Trophoblast cell (in vitro differentiated cells and primary cell): ENCODE results near the gene GPR25.

ENCODE experiments used
- DNase-seq, 2 donors: peaks; one replicate each; pipeline ENCODE4 v3.0.0-alpha.2; 2016
- H2AFZ ChIP-seq: 2 replicates; pipeline ENCODE4 v1.6.1; 2013; ENCODE audit warnings: low read length, moderate library complexity, mild to moderate bottlenecking; ENCODE audit not compliant: insufficient read depth, poor library complexity
- H2AK5ac ChIP-seq: 2 replicates; pipeline ENCODE4 v1.6.1; 2013; ENCODE audit warnings: mild to moderate bottlenecking, low read length
- H2BK120ac ChIP-seq: 2 replicates; pipeline ENCODE4 v1.6.1; 2013; ENCODE audit warnings: low read length, mild to moderate bottlenecking, moderate library complexity; ENCODE audit not compliant: insufficient read depth, poor library complexity
- H2BK12ac ChIP-seq: 2 replicates; pipeline ENCODE4 v1.6.1; 2013; ENCODE audit warnings: mild to moderate bottlenecking, low read length, moderate library complexity
- H2BK5ac ChIP-seq: 2 replicates; pipeline ENCODE4 v1.6.1; 2013; ENCODE audit warnings: low read length, low read depth, moderate library complexity, mild to moderate bottlenecking; ENCODE audit not compliant: poor library complexity
- H3K14ac ChIP-seq: 2 replicates; pipeline ENCODE4 v1.6.1; 2013; ENCODE audit warnings: mild to moderate bottlenecking, low read length
- H3K18ac ChIP-seq: 2 replicates; pipeline ENCODE4 v1.6.1; 2013; ENCODE audit warnings: mild to moderate bottlenecking, low read length
- H3K23ac ChIP-seq: 2 replicates; pipeline ENCODE4 v1.6.1; 2013; ENCODE audit warnings: low read length
- H3K27ac ChIP-seq: 2 replicates; pipeline ENCODE4 v1.5.1; 2013; ENCODE audit warnings: low read depth, mild to moderate bottlenecking, inconsistent platforms, low read length, moderate library complexity
- H3K27me3 ChIP-seq: 2 replicates; pipeline ENCODE4 v1.6.1; 2013; ENCODE audit warnings: inconsistent platforms, mild to moderate bottlenecking, low read length, moderate library complexity; ENCODE audit not compliant: insufficient read depth
- H3K36me3 ChIP-seq, 2 experiments: 1 replicate in 1 of 2; 2 replicates in 1 of 2; pipeline ENCODE4 v1.6.1; 2013; ENCODE audit warnings: low read length in 2 of 2, mild to moderate bottlenecking in 2 of 2, moderate library complexity in 1 of 2; ENCODE audit not compliant: insufficient read depth in 2 of 2, control insufficient read depth in 1 of 2
- H3K4ac ChIP-seq: 2 replicates; pipeline ENCODE4 v1.6.1; 2013; ENCODE audit warnings: low read depth, mild to moderate bottlenecking, low read length, moderate library complexity
- H3K4me1 ChIP-seq, 2 experiments: 1 replicate in 1 of 2; 2 replicates in 1 of 2; pipeline ENCODE4 v1.6.1; 2013; ENCODE audit warnings: low read length in 2 of 2, mild to moderate bottlenecking in 2 of 2, moderate library complexity in 1 of 2; ENCODE audit not compliant: insufficient read depth in 2 of 2, control insufficient read depth in 1 of 2
- H3K4me2 ChIP-seq: 2 replicates; pipeline ENCODE4 v1.6.1; 2013; ENCODE audit warnings: inconsistent platforms, mild to moderate bottlenecking, low read length, moderate library complexity
- H3K4me3 ChIP-seq: 2 replicates; pipeline ENCODE4 v1.5.1; 2013; ENCODE audit warnings: mild to moderate bottlenecking, low read depth, low read length, inconsistent platforms
- H3K79me1 ChIP-seq: one replicate; pipeline ENCODE4 v1.6.1; 2013; ENCODE audit warnings: low read length
- H3K79me2 ChIP-seq: 2 replicates; pipeline ENCODE4 v1.6.1; 2013; ENCODE audit warnings: low read length, mild to moderate bottlenecking; ENCODE audit not compliant: control insufficient read depth, insufficient read depth, poor library complexity
- H3K9ac ChIP-seq: 2 replicates; pipeline ENCODE4 v1.6.1; 2013; ENCODE audit warnings: mild to moderate bottlenecking, low read length
- H3K9me3 ChIP-seq: 2 replicates; pipeline ENCODE4 v1.6.1; 2013; ENCODE audit warnings: low read depth, mild to moderate bottlenecking, control low read depth, inconsistent platforms, low read length; ENCODE audit not compliant: insufficient read depth
- H4K12ac ChIP-seq: 2 replicates; pipeline ENCODE4 v1.6.1; 2013; ENCODE audit warnings: low read depth, mild to moderate bottlenecking, low read length, moderate library complexity
- H4K8ac ChIP-seq: 2 replicates; pipeline ENCODE4 v1.6.1; 2013; ENCODE audit warnings: low read depth, mild to moderate bottlenecking, low read length, moderate library complexity
- H4K91ac ChIP-seq: one replicate; pipeline ENCODE4 v1.6.1; 2013; ENCODE audit warnings: low read depth, mild to moderate bottlenecking, low read length, moderate library complexity
- WGBS: extraction: QIAGEN DNeasy Blood & Tissue Kit; methylation state at CpG from one replicate; pipeline ENCODE4 v1.1.7; 2013; ENCODE audit warnings: missing lambda C conversion rate; ENCODE audit not compliant: insufficient read length, insufficient coverage; ENCODE audit errors: extremely low coverage; 5-methylcytosine and 5-hydroxymethylcytosine counted together

GPR25 gene

GRCh38 chr1:200877839-200878551 is 5.2 kb downstream of the GPR25 start:
- H4K91ac ChIP-seq: no peak overlapping the region
- H4K12ac ChIP-seq: no peak overlapping the region

DNA sequence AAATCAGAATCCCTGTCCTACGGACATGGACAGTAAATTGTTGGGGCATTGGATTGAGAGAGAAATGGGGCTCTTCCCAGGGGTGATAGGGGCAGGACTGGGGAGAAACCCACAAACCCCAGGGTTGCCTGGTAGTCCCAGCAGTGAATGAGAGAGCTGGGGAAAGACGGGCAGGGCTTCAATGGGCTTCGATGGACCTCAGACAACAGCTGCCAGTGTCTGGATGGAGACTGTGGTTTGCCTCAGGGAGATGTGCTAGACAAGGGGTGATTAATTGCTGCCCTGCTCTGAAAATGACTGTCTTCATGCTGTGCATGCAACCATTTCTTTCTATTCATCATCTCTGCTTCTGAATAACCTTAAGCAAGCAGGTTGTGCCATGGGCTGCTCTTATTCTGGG is 7.4 kb downstream of the GPR25 start:
- no peak overlapping the region for H3K14ac ChIP-seq

More at GRCh38 chr1:200877839-200878551, 5.2 kb downstream of the GPR25 start:
- no peak for DNase-seq
- no peaks in the 10 kb centered on the region for H3K36me3 ChIP-seq
- H2AK5ac ChIP-seq: no peak overlapping the region
- H3K79me2 ChIP-seq: no peaks in the 10 kb centered on the region
- H3K9ac ChIP-seq: no peak overlapping the region
- H3K4me3 ChIP-seq: no peak overlapping the region
- H3K18ac ChIP-seq: no peak overlapping the region
- WGBS: no CpG with 5 or more reads among the region's 6 CpGs
- no peak overlapping the region for H4K8ac ChIP-seq
- H3K27ac ChIP-seq: no peak overlapping the region
- H3K4ac ChIP-seq: no peak overlapping the region
- no peaks in the 10 kb centered on the region for H3K79me1 ChIP-seq
- no peak overlapping the region for H3K4me2 ChIP-seq
- H3K14ac ChIP-seq: no peak overlapping the region
- H3K4me1 ChIP-seq: peaks cover 0 to 9% of the 10 kb centered on the region in 2 experiments
- no peak overlapping the region for H3K23ac ChIP-seq
- no peak overlapping the region for H2AFZ ChIP-seq
- no peaks in the 10 kb centered on the region for H3K9me3 ChIP-seq
- H3K27me3 ChIP-seq: no peaks in the 10 kb centered on the region
- H2BK12ac ChIP-seq: no peak overlapping the region
- no peak overlapping the region for H2BK120ac ChIP-seq
- no peak overlapping the region for H2BK5ac ChIP-seq

GRCh38 chr1:200883118-200883517 is 10.3 kb downstream of the GPR25 start:
- Histone ChIP-seq H3K18ac (no peak overlapping the region), H2AFZ (no peak overlapping the region), H4K91ac (no peak overlapping the region), H2BK12ac (no peak overlapping the region), H3K9me3 (no peaks in the 10 kb centered on the region), H4K12ac (no peak overlapping the region), H3K23ac (no peak overlapping the region), H2BK5ac (no peak overlapping the region), H3K4me2 (no peak overlapping the region), H3K4me1 (peaks cover 3 to 11% of the 10 kb centered on the region in 2 experiments), H3K27me3 (no peaks in the 10 kb centered on the region), H3K14ac (no peak overlapping the region), H3K9ac (no peak overlapping the region), H3K27ac (no peak overlapping the region), H3K79me1 (no peaks in the 10 kb centered on the region), H3K4ac (no peak overlapping the region), H4K8ac (no peak overlapping the region), H2AK5ac (no peak overlapping the region), H3K79me2 (no peaks in the 10 kb centered on the region), H2BK120ac (no peak overlapping the region), H3K4me3 (no peak overlapping the region), H3K36me3 (no peaks in the 10 kb centered on the region)
- no peak for DNase-seq
- WGBS: no CpG with 5 or more reads among the region's 3 CpGs

More for the DNA sequence above, 7.4 kb downstream of the GPR25 start:
- Histone ChIP-seq H3K79me1 (no peaks in the 10 kb centered on the region), H3K4me2 (no peak overlapping the region), H3K4ac (no peak overlapping the region), H3K18ac (no peak overlapping the region), H3K9me3 (no peaks in the 10 kb centered on the region), H3K27ac (no peak overlapping the region), H2BK120ac (no peak overlapping the region), H4K12ac (no peak overlapping the region), H3K23ac (no peak overlapping the region), H4K8ac (no peak overlapping the region), H3K79me2 (no peaks in the 10 kb centered on the region), H3K4me1 (peaks cover 0 to 9% of the 10 kb centered on the region in 2 experiments), H3K4me3 (no peak overlapping the region), H2BK5ac (no peak overlapping the region), H3K9ac (no peak overlapping the region), H2BK12ac (no peak overlapping the region), H2AK5ac (no peak overlapping the region), H3K27me3 (no peaks in the 10 kb centered on the region), H2AFZ (no peak overlapping the region), H4K91ac (no peak overlapping the region), H3K36me3 (no peaks in the 10 kb centered on the region)
- no CpG with 5 or more reads among the region's 3 CpGs for WGBS
- DNase-seq: no peak

GRCh38 chr1:200885623-200886402 is 13.0 kb downstream of the GPR25 start:
- Histone ChIP-seq H2BK5ac (no peak overlapping the region), H2AK5ac (no peak overlapping the region), H3K27ac (no peak overlapping the region), H3K4ac (no peak overlapping the region), H3K79me1 (peaks cover 1% of the 10 kb centered on the region), H4K91ac (no peak overlapping the region), H2BK12ac (no peak overlapping the region), H3K14ac (no peak overlapping the region), H3K9ac (no peak overlapping the region), H3K27me3 (no peaks in the 10 kb centered on the region), H3K4me2 (no peak overlapping the region), H3K36me3 (no peaks in the 10 kb centered on the region), H3K4me3 (no peak overlapping the region), H2AFZ (no peak overlapping the region), H4K8ac (no peak overlapping the region), H4K12ac (no peak overlapping the region), H3K79me2 (no peaks in the 10 kb centered on the region), H3K4me1 (peaks cover 15 to 19% of the 10 kb centered on the region in 2 experiments), H3K23ac (no peak overlapping the region), H2BK120ac (no peak overlapping the region), H3K18ac (no peak overlapping the region), H3K9me3 (no peaks in the 10 kb centered on the region)
- no CpG with 5 or more reads among the region's 6 CpGs for WGBS
- no peak for DNase-seq
